Right lobe of liver (tissue), 6 donors: ENCODE measurements around the gene EDC3. TPM values are rescaled to one million over a fixed set of nuclear protein-coding genes. Genes with fewer than 3 reads are reported as not detected.
A peak's percentile ranks its signal among the peaks of the same experiment; 100 is the strongest.

Experiments used
- ATAC-seq, 4 donors: fragments of 200-7000 bp; cut with Tn5 transposase; one replicate each; pipeline ENCODE4 v1.9.1; 2020; ENCODE audit warnings: mild to moderate bottlenecking in 4 of 4, moderate library complexity in 4 of 4
- DNase-seq, 3 donors: peaks; one replicate each; pipeline ENCODE4 v3.0.0-alpha.2; 2020
- H3K27ac ChIP-seq, 3 donors: fragments of 200-600 bp; one replicate each; pipeline ENCODE4 v1.8.0; 2022
- H3K27me3 ChIP-seq, 2 donors: fragments of 200-600 bp; one replicate each; pipeline ENCODE4 v1.8.0; 2022
- H3K36me3 ChIP-seq, 4 donors: fragments of 200-600 bp; sonication (generic) in 1 of 4; one replicate each; pipeline versions ENCODE4 v1.5.1 to v1.8.0; 2017 to 2022; ENCODE audit warnings: control low read depth in 1 of 4
- H3K4me1 ChIP-seq, 4 donors: fragments of 200-600 bp; sonication (generic) in 1 of 4; one replicate each; pipeline versions ENCODE4 v1.5.1 to v1.8.0; 2017 to 2022; ENCODE audit warnings: control low read depth in 1 of 4
- H3K4me3 ChIP-seq, 3 donors: fragments of 200-600 bp; one replicate each; pipeline ENCODE4 v1.8.0; 2022
- H3K9me3 ChIP-seq, 4 donors: fragments of 200-600 bp; sonication (generic) in 1 of 4; one replicate each; pipeline versions ENCODE4 v1.5.1 to v1.8.0; 2017 to 2022; ENCODE audit warnings: control low read depth in 1 of 4
- POLR2A ChIP-seq: fragments of 450-650 bp; IDR thresholded peaks from one replicate; pipeline ENCODE4 v1.6.1; 2017; ENCODE audit warnings: antibody characterized with exemption, mild to moderate bottlenecking
- WGBS: methylation state at CpG from one replicate; pipeline ENCODE4 v1.1.6; 2018; ENCODE audit warnings: low coverage, low lambda C conversion rate; ENCODE audit not compliant: insufficient coverage; ENCODE audit errors: missing lambda C conversion rate; 5-methylcytosine and 5-hydroxymethylcytosine counted together
- intact Hi-C, 2 donors: fragments of 100-400 bp; cut with DNase I; formaldehyde crosslinking; loops; one replicate each; pipeline versions ENCODE4 v1.11.2 to v1.14.1; 2022
- total RNA-seq, 6 experiments: library from RNA; depleted of rRNA in 2 of 6; stranded (reverse); fragments of >200 nt in 2 of 6; fragmentation: NEBNext Ultra II Directional in 3 of 6; extraction: Animal tissue kit (Norgen Biotek cat#: 25700) in 3 of 6; gene quantifications; one replicate each; pipeline versions ENCODE4 v1.1.0 to v1.2.4, GENCODE V29; 2016 to 2023
- TF ChIP-seq, protein P1 (sequence below), 4 donors: fragments of 200-600 bp in 3 of 4; fragments of 450-650 bp in 1 of 4; IDR thresholded peaks; one replicate each; pipeline versions ENCODE4 v1.5.1 to v1.8.0; 2016 to 2022; ENCODE audit warnings: antibody characterized with exemption in 4 of 4, mild to moderate bottlenecking in 2 of 4
- donor health status: DM: no; HTN: yes; CAD: no.
- donor health status: DM: no; HTN: no; CAD: no.
- donor health status: DM: no; HTN: no; CAD: no.
- donor health status: DM: no; HTN: yes; CAD: no.
- donor health status: DM: no; HTN: yes; CAD: no.

The EDC3 gene
- total RNA-seq, 6 experiments from 2014 or later = 10.9 to 16.2 (median 11.8) TPM

DNA sequence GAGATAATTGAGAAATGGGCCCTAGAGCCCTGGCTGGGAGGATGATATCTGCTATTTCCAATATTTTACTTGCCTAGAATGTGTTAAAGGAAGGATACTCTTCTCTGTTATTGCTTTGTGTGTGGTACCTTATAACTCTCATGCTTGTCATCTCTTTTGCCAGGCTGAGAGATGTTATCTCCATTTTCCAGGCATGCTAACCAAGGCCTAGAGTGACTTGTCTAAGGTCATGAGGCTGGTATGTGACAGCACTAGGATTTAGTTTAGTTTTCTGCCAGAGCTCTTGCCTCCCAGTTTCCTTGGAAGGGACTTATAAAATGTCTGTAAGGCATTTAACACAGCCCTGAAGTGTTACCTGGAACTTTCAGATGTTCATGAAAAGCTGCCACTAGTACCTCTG, 78.8 kb downstream of the EDC3 start:
- Histone ChIP-seq H3K36me3 (peaks cover 0 to 32% (median 13%) of the 10 kb centered on the region in 4 donors), H3K27ac (peak overlapping the region in 2 of 3 donors; percentile 91 to 99), H3K4me1 (peaks cover 0 to 31% (median 5%) of the 10 kb centered on the region in 4 donors), H3K4me3 (peak overlapping the region; percentile 94 to 99 (median 98)), H3K27me3 (no peaks in the 10 kb centered on the region), H3K9me3 (no peaks in the 10 kb centered on the region)
- TF ChIP-seq, protein P1, sequence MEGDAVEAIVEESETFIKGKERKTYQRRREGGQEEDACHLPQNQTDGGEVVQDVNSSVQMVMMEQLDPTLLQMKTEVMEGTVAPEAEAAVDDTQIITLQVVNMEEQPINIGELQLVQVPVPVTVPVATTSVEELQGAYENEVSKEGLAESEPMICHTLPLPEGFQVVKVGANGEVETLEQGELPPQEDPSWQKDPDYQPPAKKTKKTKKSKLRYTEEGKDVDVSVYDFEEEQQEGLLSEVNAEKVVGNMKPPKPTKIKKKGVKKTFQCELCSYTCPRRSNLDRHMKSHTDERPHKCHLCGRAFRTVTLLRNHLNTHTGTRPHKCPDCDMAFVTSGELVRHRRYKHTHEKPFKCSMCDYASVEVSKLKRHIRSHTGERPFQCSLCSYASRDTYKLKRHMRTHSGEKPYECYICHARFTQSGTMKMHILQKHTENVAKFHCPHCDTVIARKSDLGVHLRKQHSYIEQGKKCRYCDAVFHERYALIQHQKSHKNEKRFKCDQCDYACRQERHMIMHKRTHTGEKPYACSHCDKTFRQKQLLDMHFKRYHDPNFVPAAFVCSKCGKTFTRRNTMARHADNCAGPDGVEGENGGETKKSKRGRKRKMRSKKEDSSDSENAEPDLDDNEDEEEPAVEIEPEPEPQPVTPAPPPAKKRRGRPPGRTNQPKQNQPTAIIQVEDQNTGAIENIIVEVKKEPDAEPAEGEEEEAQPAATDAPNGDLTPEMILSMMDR (IDR thresholded peaks at IDR 0.05) = no peak
- no peak for TF ChIP-seq POLR2A
- DNase-seq (no peak), ATAC-seq (no peak)
- intact Hi-C loops = loop anchor here (10.0 kb wide), 2 partner anchors 72 to 242 kb away; partner anchors contain the start of gene ARID3B (in 1 of the 2)

DNA sequence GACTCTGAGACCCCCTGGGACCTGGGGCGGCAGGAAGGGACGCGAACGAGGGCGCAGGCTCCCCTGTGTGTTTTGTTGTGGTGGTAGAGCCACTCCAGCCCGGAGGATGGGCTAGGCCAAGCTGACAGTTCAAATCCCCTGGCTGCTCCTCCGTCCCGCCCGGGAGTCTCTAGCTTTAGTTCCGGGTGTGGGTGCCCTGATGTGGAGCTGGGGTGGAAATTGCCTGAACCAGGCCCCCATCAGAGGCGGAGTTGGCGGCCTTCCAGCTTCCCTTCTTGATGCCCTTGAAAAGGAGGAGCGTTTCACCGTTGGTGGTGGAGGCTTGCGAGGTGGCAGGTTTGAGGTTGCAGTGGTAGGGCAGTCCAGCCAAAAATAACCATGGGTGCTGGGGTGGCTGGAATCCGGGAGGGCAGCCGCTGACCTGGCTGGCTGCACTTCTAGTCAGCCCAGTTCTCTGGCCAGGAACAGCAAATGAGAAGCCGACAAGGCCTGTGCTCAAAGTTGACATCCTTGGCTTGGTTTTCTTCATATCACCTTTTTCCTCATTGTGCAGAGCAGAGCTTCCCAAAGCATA, 79.4 kb downstream of the EDC3 start:
- Histone ChIP-seq H3K9me3 (no peaks in the 10 kb centered on the region), H3K36me3 (peaks cover 0 to 26% (median 11%) of the 10 kb centered on the region in 4 donors), H3K4me3 (peak overlapping the region; percentile 94 to 99 (median 98)), H3K27me3 (no peaks in the 10 kb centered on the region), H3K27ac (peak overlapping the region; percentile 91 to 99 (median 92)), H3K4me1 (peaks cover 0 to 31% (median 5%) of the 10 kb centered on the region in 4 donors)
- TF ChIP-seq POLR2A = peak; percentile 8
- TF ChIP-seq, protein P1 (IDR thresholded peaks at IDR 0.05) = no peak
- ATAC-seq (peak; percentile 1 to 33 (median 16)), DNase-seq (peak; percentile 92)
- WGBS = 0% methylated on average over 10 of the region's 18 CpGs
- intact Hi-C loops = loop anchor here (10.0 kb wide), 2 partner anchors 72 to 242 kb away; partner anchors contain the start of gene ARID3B (in 1 of the 2)

DNA sequence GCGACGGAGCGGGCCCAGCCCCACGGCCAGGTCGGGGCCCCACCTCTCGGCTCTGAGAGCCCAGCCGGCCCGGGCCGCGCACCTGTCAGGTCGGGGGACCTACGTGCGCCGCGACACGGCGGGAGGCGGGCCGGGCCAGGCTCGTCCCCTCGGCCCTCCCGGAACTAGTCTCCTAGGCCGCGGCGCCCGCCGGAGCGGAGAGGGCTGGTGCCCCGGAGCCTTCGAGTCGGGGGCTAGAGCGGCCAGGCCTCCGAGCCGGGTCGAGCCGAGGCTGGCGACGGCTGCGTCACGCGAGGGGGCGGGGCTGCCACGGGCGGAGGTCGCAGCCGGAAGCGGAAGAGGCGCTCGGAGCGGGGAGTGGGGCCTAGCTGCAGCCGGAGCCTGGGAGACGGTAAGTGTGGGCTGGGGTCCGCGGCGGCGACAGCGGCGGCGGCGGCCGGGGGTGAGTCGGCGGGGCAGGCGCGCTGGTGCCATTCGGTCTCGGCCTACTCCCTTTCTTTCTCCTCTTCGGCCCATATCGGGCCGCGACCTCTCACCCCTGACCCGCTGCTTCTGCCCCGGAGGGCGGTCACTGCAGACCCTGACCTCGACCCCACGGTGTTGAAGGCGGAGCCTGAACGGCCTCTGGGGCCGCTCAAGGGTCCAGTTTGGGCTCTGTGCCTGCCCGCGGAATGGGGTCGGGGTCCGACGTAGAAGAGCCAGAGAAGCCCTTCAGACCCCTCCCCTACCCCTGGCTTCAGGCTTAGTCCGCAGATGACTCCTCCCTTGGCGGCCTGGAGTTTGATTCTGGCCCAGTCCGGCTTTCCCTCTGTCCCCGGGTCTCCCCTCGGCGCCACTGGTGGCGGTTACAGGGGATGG, 80.1 kb downstream of the EDC3 start, which contains the start of gene CLK3:
Gene CLK3 (plus strand): TSS at position 329 of the 858 bp plus-strand sequence. CDS start 3,361 bp downstream, outside the sequence.
- H3K4me3 ChIP-seq = peak within 1 kb of the TSS; percentile 94 to 99 (median 98)
- ATAC-seq (peak; percentile 82 to 89 (median 86)), DNase-seq (peak; percentile 98 to 99 (median 98))
- peaks cover 0 to 19% (median 8%) of the 10 kb centered on the region in 4 donors for H3K36me3 ChIP-seq
- peaks cover 0 to 27% (median 5%) of the 10 kb centered on the region in 4 donors for H3K4me1 ChIP-seq
- H3K9me3 ChIP-seq = no peaks in the 10 kb centered on the region
- TF ChIP-seq, protein P1 (IDR thresholded peaks at IDR 0.05) = no peak
- TF ChIP-seq POLR2A = peak; percentile 87
- 0% methylated on average over 5 of the region's 91 CpGs for WGBS
- H3K27ac ChIP-seq = peak within 1 kb of the TSS; percentile 91 to 99 (median 92)
- intact Hi-C loops = loop anchor here (10.0 kb wide), 2 partner anchors 71 to 241 kb away; partner anchors contain the start of gene ARID3B (in 1 of the 2)
- no peaks in the 10 kb centered on the region for H3K27me3 ChIP-seq

DNA sequence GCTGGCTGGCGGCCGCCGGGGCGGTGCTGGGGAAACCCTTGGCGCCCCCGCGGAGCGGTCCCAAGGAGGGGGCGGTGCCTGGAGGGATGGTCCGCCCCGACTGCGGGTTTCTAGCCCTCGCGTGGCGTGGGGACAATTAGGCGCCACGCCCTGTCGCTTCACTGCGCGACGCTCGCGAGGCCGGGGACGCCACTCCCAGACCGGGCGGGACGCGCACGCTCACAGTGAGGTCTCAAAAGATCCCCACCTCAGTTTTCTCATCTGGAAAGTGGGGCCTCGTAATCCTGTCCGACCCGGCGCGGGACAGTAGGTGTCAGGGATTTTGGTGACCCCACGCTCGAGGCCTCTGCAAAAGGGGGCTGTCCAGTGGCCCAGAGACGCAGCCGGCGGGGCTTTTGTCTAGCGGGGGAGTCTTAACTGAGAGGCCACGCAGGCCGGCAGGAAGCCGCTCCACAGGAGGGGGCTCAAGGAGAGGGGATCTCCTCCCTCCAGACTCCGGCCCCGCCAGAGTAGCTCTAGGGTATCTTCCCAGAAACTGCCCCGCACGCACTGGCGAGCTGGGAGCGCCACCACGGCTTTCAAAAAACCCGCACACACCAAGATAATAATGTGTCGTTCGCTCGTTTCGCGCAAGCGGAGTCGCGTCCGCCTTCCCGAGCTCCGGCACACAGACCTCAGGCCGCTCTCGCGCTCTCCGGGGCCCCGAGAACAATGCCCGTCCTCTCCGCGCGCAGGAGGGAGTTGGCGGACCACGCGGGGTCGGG, 80.9 kb downstream of the EDC3 start:
- DNase-seq (peak; percentile 86 to 89 (median 86)), ATAC-seq (peak; percentile 65 to 70 (median 67))
- Histone ChIP-seq H3K36me3 (peaks cover 0 to 11% (median 2%) of the 10 kb centered on the region in 4 donors), H3K27me3 (no peaks in the 10 kb centered on the region), H3K9me3 (no peaks in the 10 kb centered on the region), H3K27ac (peak overlapping the region; percentile 91 to 99 (median 92)), H3K4me1 (peaks cover 0 to 22% (median 5%) of the 10 kb centered on the region in 4 donors), H3K4me3 (peak overlapping the region; percentile 94 to 99 (median 98))
- no peak for TF ChIP-seq POLR2A
- TF ChIP-seq, protein P1 (IDR thresholded peaks at IDR 0.05) = no peak
- WGBS = 0% methylated on average over 4 of the region's 76 CpGs
- intact Hi-C loops = loop anchor here (5.0 to 10.0 kb wide), 3 partner anchors 70 to 240 kb away; partner anchors contain the start of gene ARID3B (in 2 of the 2)
